IMR-90 (cell line): ENCODE data around the gene AREL1. TPM values are rescaled to one million over a fixed set of nuclear protein-coding genes. Genes with fewer than 3 reads are reported as not detected.

Source experiments
- ATAC-seq: fragments of 200-7000 bp; cut with Tn5 transposase; 2 replicates; pipeline ENCODE4 v1.9.1; 2020; ENCODE audit warnings: low read depth, mild to moderate bottlenecking, moderate library complexity
- BruUV-seq: library from RNA; stranded (reverse); fragments of 400-500 nt; replicated peaks from 2 replicates; lab custom pipeline; 2021; lab: Mats Ljungman, UMichigan
- CTCF ChIA-PET: fragments of 300-600 bp; formaldehyde crosslinking; extraction: SDS; loops from one replicate; lab custom pipeline; 2021; ENCODE audit warnings: antibody characterized with exemption; lab: Yijun Ruan, JAX
- POLR2A ChIA-PET: fragments of 300-600 bp; sonication (Branson Sonifier 250); formaldehyde crosslinking; loops from one replicate; lab custom pipeline; 2022; ENCODE audit warnings: antibody characterized with exemption; ENCODE audit not compliant: unreplicated experiment; lab: Charles Lee
- DNase-seq: peaks from one replicate; pipeline ENCODE4 v3.0.0; 2013
- H2AFZ ChIP-seq: replicated peaks from 2 replicates; pipeline ENCODE3; 2013; ENCODE audit warnings: low read length, mild to moderate bottlenecking; ENCODE audit not compliant: poor library complexity
- H2AK5ac ChIP-seq: 2 replicates; pipeline ENCODE4 v1.6.1; 2013; ENCODE audit warnings: low read depth, low read length, inconsistent platforms
- H2AK9ac ChIP-seq: replicated peaks from 2 replicates; pipeline ENCODE3; 2013; ENCODE audit warnings: mild to moderate bottlenecking, low read depth, low read length, moderate library complexity; ENCODE audit not compliant: poor library complexity
- H2BK120ac ChIP-seq: 2 replicates; pipeline ENCODE4 v1.6.1; 2013; ENCODE audit warnings: low read depth, low read length, inconsistent platforms
- H2BK15ac ChIP-seq: 3 replicates; pipeline ENCODE4 v1.6.1; 2013; ENCODE audit warnings: low read depth, low read length, inconsistent platforms
- H2BK20ac ChIP-seq: 2 replicates; pipeline ENCODE4 v1.6.1; 2013; ENCODE audit warnings: low read depth, mild to moderate bottlenecking, inconsistent platforms, low read length, moderate library complexity
- H2BK5ac ChIP-seq: 2 replicates; pipeline ENCODE4 v1.6.1; 2013; ENCODE audit warnings: mild to moderate bottlenecking, low read depth, low read length, inconsistent platforms; ENCODE audit not compliant: poor library complexity, severe bottlenecking
- H3K14ac ChIP-seq: replicated peaks from 2 replicates; pipeline ENCODE4 v1.6.1; 2013; ENCODE audit warnings: low read depth, low read length, inconsistent platforms
- H3K18ac ChIP-seq: 2 replicates; pipeline ENCODE4 v1.6.1; 2013; ENCODE audit warnings: low read depth, low read length, control low read depth
- H3K23ac ChIP-seq: 2 replicates; pipeline ENCODE4 v1.6.1; 2013; ENCODE audit warnings: low read depth, low read length, inconsistent platforms
- H3K27ac ChIP-seq: 2 replicates; pipeline ENCODE4 v1.5.1; 2013; ENCODE audit warnings: mild to moderate bottlenecking, control low read depth, low read length; ENCODE audit not compliant: insufficient read depth
- H3K27me3 ChIP-seq: 2 replicates; pipeline ENCODE4 v1.6.1; 2013; ENCODE audit warnings: low read length; ENCODE audit not compliant: control insufficient read depth, insufficient read depth
- H3K36me3 ChIP-seq: 2 replicates; pipeline ENCODE4 v1.6.1; 2013; ENCODE audit warnings: low read length, mixed read lengths; ENCODE audit not compliant: control insufficient read depth, insufficient read depth
- H3K4ac ChIP-seq: 2 replicates; pipeline ENCODE4 v1.6.1; 2013; ENCODE audit warnings: low read depth, low read length, inconsistent platforms
- H3K4me1 ChIP-seq: 2 replicates; pipeline ENCODE4 v1.6.1; 2013; ENCODE audit warnings: low read length, mixed read lengths; ENCODE audit not compliant: control insufficient read depth, insufficient read depth
- H3K4me2 ChIP-seq: 2 replicates; pipeline ENCODE4 v1.6.1; 2013; ENCODE audit warnings: low read depth, mild to moderate bottlenecking, control low read depth, low read length, moderate library complexity
- H3K4me3 ChIP-seq: 2 replicates; pipeline ENCODE4 v1.5.1; 2013; ENCODE audit warnings: low read depth, mild to moderate bottlenecking, control low read depth, low read length, moderate library complexity; ENCODE audit not compliant: insufficient read depth
- H3K56ac ChIP-seq: 2 replicates; pipeline ENCODE4 v1.6.1; 2013; ENCODE audit warnings: low read length, inconsistent platforms; ENCODE audit not compliant: insufficient read depth; ENCODE audit errors: extremely low read depth
- H3K79me1 ChIP-seq, 2 experiments: 2 replicates each; pipeline ENCODE4 v1.6.1; 2013; ENCODE audit warnings: low read length in 2 of 2, inconsistent platforms in 1 of 2, low read depth in 1 of 2
- H3K9ac ChIP-seq: 2 replicates; pipeline ENCODE4 v1.6.1; 2013; ENCODE audit warnings: low read depth, low read length, control low read depth
- H3K9me1 ChIP-seq: 2 replicates; pipeline ENCODE4 v1.6.1; 2013; ENCODE audit warnings: low read length, inconsistent platforms; ENCODE audit not compliant: insufficient read depth
- H3K9me3 ChIP-seq: 2 replicates; pipeline ENCODE4 v1.6.1; 2013; ENCODE audit warnings: low read length; ENCODE audit not compliant: control insufficient read depth, insufficient read depth
- H4K20me1 ChIP-seq: 2 replicates; pipeline ENCODE4 v1.6.1; 2013; ENCODE audit warnings: low read length, inconsistent platforms; ENCODE audit not compliant: insufficient read depth
- H4K5ac ChIP-seq: 2 replicates; pipeline ENCODE4 v1.6.1; 2013; ENCODE audit warnings: mild to moderate bottlenecking, low read depth, low read length, control low read depth
- H4K8ac ChIP-seq, 2 experiments: 2 replicates each; pipeline ENCODE4 v1.6.1; 2013; ENCODE audit warnings: low read depth in 2 of 2, low read length in 2 of 2, control low read depth in 1 of 2, inconsistent platforms in 1 of 2
- H4K91ac ChIP-seq: 2 replicates; pipeline ENCODE4 v1.6.1; 2013; ENCODE audit warnings: low read depth, low read length, inconsistent platforms; ENCODE audit not compliant: insufficient read depth
- BHLHE40 ChIP-seq: fragments of 150-350 bp; IDR thresholded peaks from 2 replicates; pipeline ENCODE4 v1.6.1; 2016; ENCODE audit warnings: mild to moderate bottlenecking, low read depth, low read length
- CEBPB ChIP-seq: IDR thresholded peaks from 2 replicates; pipeline ENCODE4 v1.6.1; 2012; ENCODE audit warnings: low read depth, low read length, improper control_type of control experiment
- CHD1 ChIP-seq: IDR thresholded peaks from 2 replicates; pipeline ENCODE4 v1.6.1; 2012; ENCODE audit warnings: low read depth, low read length, improper control_type of control experiment
- FOS ChIP-seq: fragments of 150-350 bp; IDR thresholded peaks from 2 replicates; pipeline ENCODE4 v1.6.1; 2016; ENCODE audit warnings: low read depth, low read length
- MAFK ChIP-seq: IDR thresholded peaks from 2 replicates; pipeline ENCODE4 v1.6.1; 2012; ENCODE audit warnings: low read depth, low read length, improper control_type of control experiment
- MAZ ChIP-seq: IDR thresholded peaks from 2 replicates; pipeline ENCODE4 v1.6.1; 2012; ENCODE audit warnings: low read depth, mild to moderate bottlenecking, low read length, improper control_type of control experiment, moderate library complexity, borderline replicate concordance
- MXI1 ChIP-seq: IDR thresholded peaks from 2 replicates; pipeline ENCODE4 v1.6.1; 2012; ENCODE audit warnings: low read depth, mild to moderate bottlenecking, low read length, moderate library complexity, borderline replicate concordance
- NFE2L2 ChIP-seq: fragments of 150-350 bp; IDR thresholded peaks from 2 replicates; pipeline ENCODE4 v1.6.1; 2016; ENCODE audit warnings: low read depth, mild to moderate bottlenecking, low read length
- POLR2A ChIP-seq: IDR thresholded peaks from 2 replicates; pipeline ENCODE4 v1.6.1; 2012; ENCODE audit warnings: mild to moderate bottlenecking, low read depth, low read length
- RAD21 ChIP-seq: IDR thresholded peaks from 2 replicates; pipeline ENCODE4 v1.6.1; 2012; ENCODE audit warnings: low read length, improper control_type of control experiment
- RCOR1 ChIP-seq: IDR thresholded peaks from 2 replicates; pipeline ENCODE4 v1.6.1; 2012; ENCODE audit warnings: mild to moderate bottlenecking, low read length, improper control_type of control experiment; ENCODE audit not compliant: insufficient replicate concordance
- RFX5 ChIP-seq: IDR thresholded peaks from 2 replicates; pipeline ENCODE4 v1.8.0; 2012; ENCODE audit warnings: low read depth, mild to moderate bottlenecking, low read length, moderate library complexity
- SMC3 ChIP-seq: fragments of 150-350 bp; IDR thresholded peaks from 2 replicates; pipeline ENCODE4 v1.6.1; 2016; ENCODE audit warnings: low read depth, mild to moderate bottlenecking, antibody characterized with exemption, low read length, moderate library complexity
- USF2 ChIP-seq: fragments of 150-350 bp; IDR thresholded peaks from 2 replicates; pipeline ENCODE4 v1.6.1; 2017; ENCODE audit warnings: mild to moderate bottlenecking, antibody characterized with exemption, low read length, low read depth
- WGBS, 2 experiments: methylation state at CpG; one replicate each; pipeline versions ENCODE4 v1.1.5 to v1.1.7; 2013; ENCODE audit warnings: missing lambda C conversion rate in 2 of 2; ENCODE audit not compliant: insufficient read length in 1 of 2; ENCODE audit errors: extremely low coverage in 2 of 2; 5-methylcytosine and 5-hydroxymethylcytosine counted together
- dilution Hi-C: fragments of 300-500 bp; cut with HindIII; formaldehyde crosslinking; loops from one replicate; pipeline ENCODE4 v1.14.3; 2018; ENCODE audit warnings: low sequenced_read_pairs; ENCODE audit not compliant: unreplicated experiment
- in situ Hi-C: fragments of 300-500 bp; cut with MboI; formaldehyde crosslinking; loops from 3 replicates; pipeline ENCODE4 v1.14.3; 2019; ENCODE audit warnings: low sequenced_read_pairs, inconsistent platforms, mixed read lengths
- intact Hi-C: fragments of 100-400 bp; cut with micrococcal nuclease; formaldehyde crosslinking; loops from 2 replicates; pipeline ENCODE4 v1.10.0; 2022
- polyA plus RNA-seq, 3 experiments: library from polyadenylated mRNA; depleted of rRNA; stranded (reverse); fragments of >200 nt; gene quantifications; 2 replicates each; pipeline ENCODE4 v1.2.3, GENCODE V29; 2012; ENCODE audit warnings: low replicate concordance in 1 of 3
- total RNA-seq: library from RNA; depleted of rRNA; stranded (reverse); fragments of >200 nt; gene quantifications from 2 replicates; pipeline ENCODE4 v1.2.3, GENCODE V29; 2012
- TF ChIP-seq, protein P1 (sequence below): conservative IDR thresholded peaks from 2 replicates; pipeline ENCODE4 v1.5.1; 2012; ENCODE audit warnings: mild to moderate bottlenecking, low read depth, low read length, improper control_type of control experiment
- TF ChIP-seq, protein P2 (sequence below): fragments of 150-350 bp; IDR thresholded peaks from 2 replicates; pipeline ENCODE4 v1.6.1; 2016; ENCODE audit warnings: low read depth, mild to moderate bottlenecking, low read length, moderate library complexity, borderline replicate concordance

The AREL1 gene
- total and polyA plus RNA-seq, 2 of the 4 experiments (the other 2 are of a cell fraction), result 30.0 to 39.3 TPM

GRCh38 chr14:74739293-74740030, 26.6 kb upstream of the AREL1 start:
- no peak overlapping the region for H3K4ac ChIP-seq
- POLR2A ChIA-PET, result no interaction called here
- H3K9me1 ChIP-seq, result no peaks in the 10 kb centered on the region
- H2AK5ac ChIP-seq, result no peak overlapping the region
- H3K79me1 ChIP-seq, result no peaks in the 10 kb centered on the region
- H3K9ac ChIP-seq, result no peak overlapping the region
- no peak overlapping the region for H2BK5ac ChIP-seq
- no peak overlapping the region for H3K4me2 ChIP-seq
- WGBS, 2 experiments, result 96% methylated on average over 5 of the region's 8 CpGs; no CpG with 5 or more reads in 1 of the 2 experiments
- in situ Hi-C loops (no loop called here), dilution Hi-C loops (no loop called here), intact Hi-C loops (no loop called here)
- no peak overlapping the region for H4K8ac ChIP-seq
- H2BK20ac ChIP-seq, result no peak overlapping the region
- no peaks in the 10 kb centered on the region for H3K27me3 ChIP-seq
- DNase-seq, result peak; percentile 28
- no peak overlapping the region for H3K56ac ChIP-seq
- BruUV-seq, result no TSS peak
- no peak overlapping the region for H3K27ac ChIP-seq
- no peaks in the 10 kb centered on the region; the same call in 1 of the 2 replicates for H3K4me1 ChIP-seq
- H4K5ac ChIP-seq, result no peak overlapping the region
- no peak overlapping the region for H2AFZ ChIP-seq
- no peak overlapping the region; the same call in 1 of the 2 replicates for H3K23ac ChIP-seq
- no peak overlapping the region for H2BK15ac ChIP-seq
- no peak overlapping the region for H3K14ac ChIP-seq
- CTCF ChIA-PET, result no interaction called here
- peaks cover 10% of the 10 kb centered on the region for H3K36me3 ChIP-seq
- no peak overlapping the region for H4K91ac ChIP-seq
- H4K20me1 ChIP-seq, result no peaks in the 10 kb centered on the region
- no peak for ATAC-seq
- no peak overlapping the region for H2AK9ac ChIP-seq
- no peak for TF ChIP-seq RAD21
- no peak for TF ChIP-seq RCOR1
- TF ChIP-seq, protein P1, sequence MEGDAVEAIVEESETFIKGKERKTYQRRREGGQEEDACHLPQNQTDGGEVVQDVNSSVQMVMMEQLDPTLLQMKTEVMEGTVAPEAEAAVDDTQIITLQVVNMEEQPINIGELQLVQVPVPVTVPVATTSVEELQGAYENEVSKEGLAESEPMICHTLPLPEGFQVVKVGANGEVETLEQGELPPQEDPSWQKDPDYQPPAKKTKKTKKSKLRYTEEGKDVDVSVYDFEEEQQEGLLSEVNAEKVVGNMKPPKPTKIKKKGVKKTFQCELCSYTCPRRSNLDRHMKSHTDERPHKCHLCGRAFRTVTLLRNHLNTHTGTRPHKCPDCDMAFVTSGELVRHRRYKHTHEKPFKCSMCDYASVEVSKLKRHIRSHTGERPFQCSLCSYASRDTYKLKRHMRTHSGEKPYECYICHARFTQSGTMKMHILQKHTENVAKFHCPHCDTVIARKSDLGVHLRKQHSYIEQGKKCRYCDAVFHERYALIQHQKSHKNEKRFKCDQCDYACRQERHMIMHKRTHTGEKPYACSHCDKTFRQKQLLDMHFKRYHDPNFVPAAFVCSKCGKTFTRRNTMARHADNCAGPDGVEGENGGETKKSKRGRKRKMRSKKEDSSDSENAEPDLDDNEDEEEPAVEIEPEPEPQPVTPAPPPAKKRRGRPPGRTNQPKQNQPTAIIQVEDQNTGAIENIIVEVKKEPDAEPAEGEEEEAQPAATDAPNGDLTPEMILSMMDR, result no peak
- TF ChIP-seq, protein P2, sequence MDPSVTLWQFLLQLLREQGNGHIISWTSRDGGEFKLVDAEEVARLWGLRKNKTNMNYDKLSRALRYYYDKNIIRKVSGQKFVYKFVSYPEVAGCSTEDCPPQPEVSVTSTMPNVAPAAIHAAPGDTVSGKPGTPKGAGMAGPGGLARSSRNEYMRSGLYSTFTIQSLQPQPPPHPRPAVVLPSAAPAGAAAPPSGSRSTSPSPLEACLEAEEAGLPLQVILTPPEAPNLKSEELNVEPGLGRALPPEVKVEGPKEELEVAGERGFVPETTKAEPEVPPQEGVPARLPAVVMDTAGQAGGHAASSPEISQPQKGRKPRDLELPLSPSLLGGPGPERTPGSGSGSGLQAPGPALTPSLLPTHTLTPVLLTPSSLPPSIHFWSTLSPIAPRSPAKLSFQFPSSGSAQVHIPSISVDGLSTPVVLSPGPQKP, result no peak
- no peak for TF ChIP-seq MAFK
- no peak for TF ChIP-seq FOS
- TF ChIP-seq NFE2L2, result no peak
- no peak for TF ChIP-seq CEBPB
- no peak for TF ChIP-seq SMC3
- no peak for TF ChIP-seq MAZ
- no peak for TF ChIP-seq CHD1
- TF ChIP-seq RFX5, result no peak
- TF ChIP-seq POLR2A, result no peak
- no peak for TF ChIP-seq MXI1
- no peak for TF ChIP-seq BHLHE40
- TF ChIP-seq USF2, result no peak
- no peak overlapping the region for H2BK120ac ChIP-seq
- H3K9me3 ChIP-seq, result peaks cover 1% of the 10 kb centered on the region; the same call in 1 of the 2 replicates
- no peak overlapping the region for H3K18ac ChIP-seq
- no peak overlapping the region for H3K4me3 ChIP-seq
